SK-N-SH (cell line): Measurements from ENCODE around the gene HHIP. TPM values are rescaled to one million over a fixed set of nuclear protein-coding genes. Genes with fewer than 3 reads are reported as not detected.
A peak's percentile ranks its signal among the peaks of the same experiment; 100 is the strongest.

Source experiments
- CTCF ChIA-PET: fragments of 300-600, 350-600 bp; formaldehyde crosslinking; extraction: SDS; loops from one replicate; lab custom pipeline; 2021; lab: Yijun Ruan, JAX
- POLR2A ChIA-PET: fragments of 350-600 bp; sonication (Branson Sonifier 250); formaldehyde crosslinking; extraction: SDS; loops from one replicate; lab custom pipeline; 2020; ENCODE audit warnings: antibody characterized with exemption, inconsistent platforms; lab: Yijun Ruan, JAX
- DNase-seq: peaks from one replicate; pipeline ENCODE4 v3.0.0; 2012
- H2AFZ ChIP-seq: fragments of 200-600 bp; sonication (generic); 2 replicates; pipeline ENCODE4 v1.8.1; 2016; ENCODE audit warnings: antibody characterized with exemption, mild to moderate bottlenecking, low read depth
- H3F3A ChIP-seq: fragments of 200-600 bp; sonication (generic); replicated peaks from 2 replicates; pipeline ENCODE3; 2016; ENCODE audit warnings: antibody characterized with exemption, mild to moderate bottlenecking; ENCODE audit not compliant: insufficient read depth
- H3K27ac ChIP-seq, 2 experiments: fragments of 200-500 bp in 1 of 2; fragments of 200-600 bp in 1 of 2; sonication (Bioruptor generic) in 1 of 2; sonication (generic), shearing (Covaris generic) in 1 of 2; 2 replicates each; pipeline versions ENCODE4 v1.5.1 to v1.6.1; 2014 to 2016; ENCODE audit warnings: low read depth in 2 of 2, inconsistent platforms in 1 of 2, low read length in 1 of 2, mild to moderate bottlenecking in 1 of 2, mixed read lengths in 1 of 2
- H3K27me3 ChIP-seq: fragments of 200-600 bp; sonication (generic), shearing (Covaris generic); 2 replicates; pipeline ENCODE4 v1.6.1; 2016; ENCODE audit warnings: mixed run types; ENCODE audit not compliant: insufficient read depth
- H3K36me3 ChIP-seq, 2 experiments: fragments of 200-500 bp in 1 of 2; fragments of 200-600 bp in 1 of 2; sonication (Bioruptor generic) in 1 of 2; sonication (generic) in 1 of 2; replicated peaks in 1 of 2; 2 replicates each; pipeline versions ENCODE3 to v1.5.1; 2014 to 2016; ENCODE audit warnings: low read length in 1 of 2, mild to moderate bottlenecking in 1 of 2; ENCODE audit not compliant: insufficient read depth in 2 of 2, control insufficient read depth in 1 of 2
- H3K4me1 ChIP-seq, 2 experiments: fragments of 200-500 bp in 1 of 2; fragments of 200-600 bp in 1 of 2; sonication (Bioruptor generic) in 1 of 2; sonication (generic), shearing (Covaris generic) in 1 of 2; 2 replicates each; pipeline versions ENCODE4 v1.5.1 to v1.6.1; 2014 to 2016; ENCODE audit warnings: low read depth in 1 of 2, low read length in 1 of 2, mixed run types in 1 of 2; ENCODE audit not compliant: insufficient read depth in 2 of 2, control insufficient read depth in 1 of 2
- H3K4me2 ChIP-seq: fragments of 200-600 bp; sonication (generic), shearing (Covaris generic); 2 replicates; pipeline ENCODE4 v1.6.1; 2017; ENCODE audit warnings: mixed run types
- H3K4me3 ChIP-seq, 2 experiments: fragments of 200-500 bp in 1 of 2; fragments of 200-600 bp in 1 of 2; sonication (Bioruptor generic) in 1 of 2; sonication (generic), shearing (Covaris generic) in 1 of 2; 2 replicates each; pipeline versions ENCODE4 v1.5.1 to v1.8.1; 2014 to 2016; ENCODE audit warnings: low read depth in 2 of 2, inconsistent platforms in 1 of 2, low read length in 1 of 2, mild to moderate bottlenecking in 1 of 2, mixed read lengths in 1 of 2, moderate library complexity in 1 of 2
- H3K79me2 ChIP-seq: fragments of 200-600 bp; sonication (generic); 2 replicates; pipeline ENCODE4 v1.8.1; 2017; ENCODE audit warnings: mild to moderate bottlenecking; ENCODE audit not compliant: insufficient read depth
- H3K9ac ChIP-seq: fragments of 200-600 bp; sonication (generic); 2 replicates; pipeline ENCODE4 v1.6.1; 2017; ENCODE audit warnings: mixed run types
- H3K9me2 ChIP-seq: fragments of 200-600 bp; sonication (generic); 2 replicates; pipeline ENCODE4 v1.6.1; 2017; ENCODE audit warnings: mixed run types
- H3K9me3 ChIP-seq: fragments of 200-600 bp; sonication (generic); 2 replicates; pipeline ENCODE4 v1.6.1; 2017; ENCODE audit warnings: mixed run types, mild to moderate bottlenecking, moderate library complexity
- H4K20me1 ChIP-seq: fragments of 200-600 bp; sonication (generic); 2 replicates; pipeline ENCODE4 v1.6.1; 2017; ENCODE audit warnings: mild to moderate bottlenecking, mixed run types; ENCODE audit not compliant: insufficient read depth
- CHD2 ChIP-seq: fragments of 150-350 bp; IDR thresholded peaks from 2 replicates; pipeline ENCODE4 v1.6.1; 2018; ENCODE audit warnings: low read length; ENCODE audit not compliant: partially characterized antibody
- ELF1 ChIP-seq: IDR thresholded peaks from 2 replicates; pipeline ENCODE4 v1.4.0; 2012
- EZH2phosphoT487 ChIP-seq: fragments of 200-600 bp; sonication (generic); IDR thresholded peaks from 2 replicates; pipeline ENCODE4 v1.6.1; 2017; ENCODE audit warnings: low read depth, mixed run types, mild to moderate bottlenecking, antibody characterized with exemption, moderate library complexity, borderline replicate concordance
- FOXJ3 ChIP-seq: sonication (generic); formaldehyde crosslinking; IDR thresholded peaks from 2 replicates; pipeline ENCODE4 v1.5.1; 2020; ENCODE audit warnings: mild to moderate bottlenecking, missing genetic modification reagents
- FOXM1 ChIP-seq: IDR thresholded peaks from 2 replicates; pipeline ENCODE4 v1.4.0; 2012; ENCODE audit warnings: low read depth, mild to moderate bottlenecking
- MXI1 ChIP-seq: IDR thresholded peaks from 2 replicates; pipeline ENCODE4 v1.6.1; 2012; ENCODE audit warnings: mild to moderate bottlenecking, low read depth, low read length, improper control_type of control experiment
- NRF1 ChIP-seq: IDR thresholded peaks from 2 replicates; pipeline ENCODE4 v1.6.1; 2012; ENCODE audit warnings: low read depth, mild to moderate bottlenecking, low read length
- RAD21 ChIP-seq: IDR thresholded peaks from 2 replicates; pipeline ENCODE4 v1.6.1; 2012; ENCODE audit warnings: mild to moderate bottlenecking, low read length
- RCOR1 ChIP-seq: fragments of 150-350 bp; IDR thresholded peaks from 2 replicates; pipeline ENCODE4 v1.6.1; 2017; ENCODE audit warnings: antibody characterized with exemption, low read length
- RFX5 ChIP-seq: IDR thresholded peaks from 2 replicates; pipeline ENCODE4 v1.6.1; 2012; ENCODE audit warnings: mild to moderate bottlenecking, improper control_type of control experiment, low read length
- SIN3A ChIP-seq: IDR thresholded peaks from 2 replicates; pipeline ENCODE4 v1.6.1; 2012; ENCODE audit warnings: low read depth, mild to moderate bottlenecking, low read length, moderate library complexity, borderline replicate concordance
- TAF1 ChIP-seq: IDR thresholded peaks from 2 replicates; pipeline ENCODE4 v1.6.1; 2012; ENCODE audit warnings: low read depth, mild to moderate bottlenecking, low read length, moderate library complexity, borderline replicate concordance
- TCF12 ChIP-seq: IDR thresholded peaks from 2 replicates; pipeline ENCODE4 v1.4.0; 2012
- YY1 ChIP-seq: IDR thresholded peaks from 2 replicates; pipeline ENCODE4 v1.4.0; 2012; ENCODE audit warnings: low read depth, mild to moderate bottlenecking
- WGBS: methylation state at CpG from one replicate; pipeline ENCODE4 v1.1.6; 2017; ENCODE audit warnings: low lambda C conversion rate; 5-methylcytosine and 5-hydroxymethylcytosine counted together
- polyA plus RNA-seq, 3 experiments: library from polyadenylated mRNA; depleted of rRNA; stranded (reverse); fragments of >200 nt; gene quantifications; 2 replicates each; pipeline ENCODE4 v1.2.3, GENCODE V29; 2012
- TF ChIP-seq, protein P1 (sequence below): fragments of 200-600 bp; sonication (generic); IDR thresholded peaks from 2 replicates; pipeline ENCODE4 v1.6.1; 2017; ENCODE audit warnings: antibody characterized with exemption, mild to moderate bottlenecking, moderate library complexity
- TF ChIP-seq, protein P2 (sequence below): IDR thresholded peaks from 2 replicates; pipeline ENCODE4 v1.4.0; 2012; ENCODE audit warnings: low read depth
- TF ChIP-seq, protein P3 (sequence below): IDR thresholded peaks from 2 replicates; pipeline ENCODE4 v1.4.0; 2012; ENCODE audit warnings: low read depth, borderline replicate concordance
- TF ChIP-seq, protein P4 (sequence below): IDR thresholded peaks from 2 replicates; pipeline ENCODE4 v1.6.1; 2012; ENCODE audit warnings: mild to moderate bottlenecking, low read depth, low read length, moderate library complexity
- TF ChIP-seq, protein P5 (sequence below): fragments of 150-350 bp; IDR thresholded peaks from 2 replicates; pipeline ENCODE4 v1.6.1; 2017; ENCODE audit warnings: antibody characterized with exemption, low read length, low read depth, borderline replicate concordance

Gene HHIP
- polyA plus RNA-seq, 1 of the 3 experiments (the other 2 are of a cell fraction) = 3.5 TPM

DNA sequence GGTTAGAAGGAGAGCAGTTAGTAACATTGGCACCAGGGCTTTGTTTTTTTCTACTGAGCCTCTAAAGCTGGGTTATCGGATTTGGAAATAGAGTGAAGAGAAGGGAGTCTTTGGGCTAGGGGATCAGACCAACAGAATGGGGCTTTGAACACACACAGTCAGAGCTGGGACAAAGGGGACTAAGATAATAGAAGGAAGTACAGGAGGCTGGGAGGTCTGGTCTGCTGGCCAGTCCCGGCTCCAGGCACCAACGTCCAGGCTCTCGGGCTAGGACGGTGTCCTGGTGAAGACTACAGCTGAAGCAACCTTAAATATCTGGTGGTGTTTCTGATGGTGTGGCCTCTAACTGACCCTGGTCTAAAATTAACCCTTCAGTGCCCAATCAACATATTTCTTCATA, 57.5 kb downstream of the HHIP start:
- Histone ChIP-seq H3K9ac (no peak overlapping the region), H2AFZ (no peak overlapping the region), H3K9me2 (no peaks in the 10 kb centered on the region), H3K4me2 (no peak overlapping the region), H3K4me1 (peaks cover 0 to 35% of the 10 kb centered on the region in 2 experiments; a peak in 3 of 4 replicates), H3K27me3 (no peaks in the 10 kb centered on the region), H4K20me1 (no peaks in the 10 kb centered on the region), H3K9me3 (no peaks in the 10 kb centered on the region), H3K4me3 (no peak overlapping the region), H3F3A (peaks cover 18% of the 10 kb centered on the region), H3K36me3 (peaks cover 0 to 6% of the 10 kb centered on the region in 2 experiments), H3K27ac (peak overlapping the region in 1 of 2 experiments; percentile 58; a peak in 1 of 4 replicates), H3K79me2 (no peaks in the 10 kb centered on the region)
- TF ChIP-seq, protein P1, sequence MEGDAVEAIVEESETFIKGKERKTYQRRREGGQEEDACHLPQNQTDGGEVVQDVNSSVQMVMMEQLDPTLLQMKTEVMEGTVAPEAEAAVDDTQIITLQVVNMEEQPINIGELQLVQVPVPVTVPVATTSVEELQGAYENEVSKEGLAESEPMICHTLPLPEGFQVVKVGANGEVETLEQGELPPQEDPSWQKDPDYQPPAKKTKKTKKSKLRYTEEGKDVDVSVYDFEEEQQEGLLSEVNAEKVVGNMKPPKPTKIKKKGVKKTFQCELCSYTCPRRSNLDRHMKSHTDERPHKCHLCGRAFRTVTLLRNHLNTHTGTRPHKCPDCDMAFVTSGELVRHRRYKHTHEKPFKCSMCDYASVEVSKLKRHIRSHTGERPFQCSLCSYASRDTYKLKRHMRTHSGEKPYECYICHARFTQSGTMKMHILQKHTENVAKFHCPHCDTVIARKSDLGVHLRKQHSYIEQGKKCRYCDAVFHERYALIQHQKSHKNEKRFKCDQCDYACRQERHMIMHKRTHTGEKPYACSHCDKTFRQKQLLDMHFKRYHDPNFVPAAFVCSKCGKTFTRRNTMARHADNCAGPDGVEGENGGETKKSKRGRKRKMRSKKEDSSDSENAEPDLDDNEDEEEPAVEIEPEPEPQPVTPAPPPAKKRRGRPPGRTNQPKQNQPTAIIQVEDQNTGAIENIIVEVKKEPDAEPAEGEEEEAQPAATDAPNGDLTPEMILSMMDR = no peak
- TF ChIP-seq RAD21 (no peak), FOXJ3 (CRISPR knock-in tag) (no peak), RCOR1 (no peak), NRF1 (no peak), TAF1 (no peak), FOXM1 (no peak), YY1 (no peak), CHD2 (no peak), RFX5 (no peak), TCF12 (no peak), SIN3A (no peak), MXI1 (no peak), EZH2phosphoT487 (no peak), ELF1 (no peak)
- TF ChIP-seq, protein P2, sequence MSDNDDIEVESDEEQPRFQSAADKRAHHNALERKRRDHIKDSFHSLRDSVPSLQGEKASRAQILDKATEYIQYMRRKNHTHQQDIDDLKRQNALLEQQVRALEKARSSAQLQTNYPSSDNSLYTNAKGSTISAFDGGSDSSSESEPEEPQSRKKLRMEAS = no peak
- TF ChIP-seq, protein P3, sequence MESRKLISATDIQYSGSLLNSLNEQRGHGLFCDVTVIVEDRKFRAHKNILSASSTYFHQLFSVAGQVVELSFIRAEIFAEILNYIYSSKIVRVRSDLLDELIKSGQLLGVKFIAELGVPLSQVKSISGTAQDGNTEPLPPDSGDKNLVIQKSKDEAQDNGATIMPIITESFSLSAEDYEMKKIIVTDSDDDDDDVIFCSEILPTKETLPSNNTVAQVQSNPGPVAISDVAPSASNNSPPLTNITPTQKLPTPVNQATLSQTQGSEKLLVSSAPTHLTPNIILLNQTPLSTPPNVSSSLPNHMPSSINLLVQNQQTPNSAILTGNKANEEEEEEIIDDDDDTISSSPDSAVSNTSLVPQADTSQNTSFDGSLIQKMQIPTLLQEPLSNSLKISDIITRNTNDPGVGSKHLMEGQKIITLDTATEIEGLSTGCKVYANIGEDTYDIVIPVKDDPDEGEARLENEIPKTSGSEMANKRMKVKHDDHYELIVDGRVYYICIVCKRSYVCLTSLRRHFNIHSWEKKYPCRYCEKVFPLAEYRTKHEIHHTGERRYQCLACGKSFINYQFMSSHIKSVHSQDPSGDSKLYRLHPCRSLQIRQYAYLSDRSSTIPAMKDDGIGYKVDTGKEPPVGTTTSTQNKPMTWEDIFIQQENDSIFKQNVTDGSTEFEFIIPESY = no peak
- TF ChIP-seq, protein P4, sequence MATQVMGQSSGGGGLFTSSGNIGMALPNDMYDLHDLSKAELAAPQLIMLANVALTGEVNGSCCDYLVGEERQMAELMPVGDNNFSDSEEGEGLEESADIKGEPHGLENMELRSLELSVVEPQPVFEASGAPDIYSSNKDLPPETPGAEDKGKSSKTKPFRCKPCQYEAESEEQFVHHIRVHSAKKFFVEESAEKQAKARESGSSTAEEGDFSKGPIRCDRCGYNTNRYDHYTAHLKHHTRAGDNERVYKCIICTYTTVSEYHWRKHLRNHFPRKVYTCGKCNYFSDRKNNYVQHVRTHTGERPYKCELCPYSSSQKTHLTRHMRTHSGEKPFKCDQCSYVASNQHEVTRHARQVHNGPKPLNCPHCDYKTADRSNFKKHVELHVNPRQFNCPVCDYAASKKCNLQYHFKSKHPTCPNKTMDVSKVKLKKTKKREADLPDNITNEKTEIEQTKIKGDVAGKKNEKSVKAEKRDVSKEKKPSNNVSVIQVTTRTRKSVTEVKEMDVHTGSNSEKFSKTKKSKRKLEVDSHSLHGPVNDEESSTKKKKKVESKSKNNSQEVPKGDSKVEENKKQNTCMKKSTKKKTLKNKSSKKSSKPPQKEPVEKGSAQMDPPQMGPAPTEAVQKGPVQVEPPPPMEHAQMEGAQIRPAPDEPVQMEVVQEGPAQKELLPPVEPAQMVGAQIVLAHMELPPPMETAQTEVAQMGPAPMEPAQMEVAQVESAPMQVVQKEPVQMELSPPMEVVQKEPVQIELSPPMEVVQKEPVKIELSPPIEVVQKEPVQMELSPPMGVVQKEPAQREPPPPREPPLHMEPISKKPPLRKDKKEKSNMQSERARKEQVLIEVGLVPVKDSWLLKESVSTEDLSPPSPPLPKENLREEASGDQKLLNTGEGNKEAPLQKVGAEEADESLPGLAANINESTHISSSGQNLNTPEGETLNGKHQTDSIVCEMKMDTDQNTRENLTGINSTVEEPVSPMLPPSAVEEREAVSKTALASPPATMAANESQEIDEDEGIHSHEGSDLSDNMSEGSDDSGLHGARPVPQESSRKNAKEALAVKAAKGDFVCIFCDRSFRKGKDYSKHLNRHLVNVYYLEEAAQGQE = no peak
- TF ChIP-seq, protein P5, sequence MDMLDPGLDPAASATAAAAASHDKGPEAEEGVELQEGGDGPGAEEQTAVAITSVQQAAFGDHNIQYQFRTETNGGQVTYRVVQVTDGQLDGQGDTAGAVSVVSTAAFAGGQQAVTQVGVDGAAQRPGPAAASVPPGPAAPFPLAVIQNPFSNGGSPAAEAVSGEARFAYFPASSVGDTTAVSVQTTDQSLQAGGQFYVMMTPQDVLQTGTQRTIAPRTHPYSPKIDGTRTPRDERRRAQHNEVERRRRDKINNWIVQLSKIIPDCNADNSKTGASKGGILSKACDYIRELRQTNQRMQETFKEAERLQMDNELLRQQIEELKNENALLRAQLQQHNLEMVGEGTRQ = no peak
- DNase-seq = no peak
- 30% methylated on average over 5 of the region's 5 CpGs for WGBS
- ChIA-PET CTCF (no interaction called here), POLR2A (no interaction called here)
